ENCODE data around the gene SUCLA2.
"Not testable (repeated sequence)": the region's sequence is repeated elsewhere in the genome, so short reads cannot be mapped to it uniquely, and the experiment has no call there.

Gene SUCLA2

GRCh38 chr13:48004201-48004600 lies 3.1 kb upstream of the SUCLA2 start:
- Histone ChIP-seq H3K27ac (replicated peaks) (0 out of 2 replicates have a peak overlapping the region, but pooled peaks have one; percentile 12), H3K4me3 (replicated peaks; ENCODE audit: insufficient read depth, low read length) (no peak overlapping the region), H3K27me3 (ENCODE audit: insufficient read depth, poor library complexity, severe bottlenecking) (no peaks in the 10 kb centered on the region)
- TF ChIP-seq SPI1 (IDR thresholded peaks at IDR 0.05; ENCODE audit: borderline replicate concordance, low read depth) = peak; percentile 7; the same call in 1 of the 2 replicates
- no peak for TF ChIP-seq GABPA (IDR thresholded peaks at IDR 0.05; ENCODE audit: low read depth)
- DNase-seq (ENCODE audit: low read depth in 1 of 2, low spot score in 1 of 2) = peak in 1 of 2 experiments; percentile 52

GRCh38 chr13:48001999-48002398 lies 926 bp upstream of the SUCLA2 start:
- H3K27me3 ChIP-seq (ENCODE audit: insufficient read depth, poor library complexity, severe bottlenecking); DNase-seq (ENCODE audit: low read depth in 1 of 2, low spot score in 1 of 2); H3K4me3 ChIP-seq (replicated peaks; ENCODE audit: insufficient read depth, low read length): not testable (repeated sequence)

DNA sequence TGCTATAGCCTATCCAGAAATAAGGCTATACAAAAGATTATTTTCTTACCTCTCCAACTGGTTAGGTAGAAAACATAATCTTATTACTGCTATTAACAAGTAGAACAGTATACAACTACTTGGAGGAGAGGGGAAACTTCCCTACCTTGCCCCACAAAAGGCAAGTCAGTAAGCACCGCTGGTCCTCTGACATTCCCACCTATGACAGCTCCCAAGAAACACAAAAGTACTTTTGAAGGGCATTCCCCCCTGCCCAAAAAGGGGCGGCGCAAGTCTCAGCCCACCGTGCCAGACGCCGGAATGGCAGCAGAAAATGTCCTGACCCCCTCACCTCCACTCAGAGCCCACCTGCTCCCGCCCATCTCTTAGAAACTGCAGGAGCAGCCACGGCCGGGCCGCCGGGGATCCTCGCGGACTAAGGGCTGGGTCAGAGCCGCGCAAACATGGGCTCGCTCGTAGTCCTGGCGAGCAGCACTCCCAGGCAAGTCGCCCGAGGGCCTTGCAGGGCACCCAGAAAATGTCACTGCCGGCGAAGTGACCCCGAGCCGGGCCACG lies 437 bp downstream of the SUCLA2 start:
- Histone ChIP-seq H3K4me3 (replicated peaks; ENCODE audit: insufficient read depth, low read length) (peak overlapping the region; percentile 97), H3K27me3 (ENCODE audit: insufficient read depth, poor library complexity, severe bottlenecking) (no peaks in the 10 kb centered on the region), H3K27ac (replicated peaks) (peak overlapping the region; percentile 75)
- TF ChIP-seq SPI1 (IDR thresholded peaks at IDR 0.05; ENCODE audit: borderline replicate concordance, low read depth) (no peak), GABPA (IDR thresholded peaks at IDR 0.05; ENCODE audit: low read depth) (no peak), POLR2AphosphoS5 (IDR thresholded peaks at IDR 0.05; ENCODE audit: low read depth) (no peak)
- TF ChIP-seq, protein P1, sequence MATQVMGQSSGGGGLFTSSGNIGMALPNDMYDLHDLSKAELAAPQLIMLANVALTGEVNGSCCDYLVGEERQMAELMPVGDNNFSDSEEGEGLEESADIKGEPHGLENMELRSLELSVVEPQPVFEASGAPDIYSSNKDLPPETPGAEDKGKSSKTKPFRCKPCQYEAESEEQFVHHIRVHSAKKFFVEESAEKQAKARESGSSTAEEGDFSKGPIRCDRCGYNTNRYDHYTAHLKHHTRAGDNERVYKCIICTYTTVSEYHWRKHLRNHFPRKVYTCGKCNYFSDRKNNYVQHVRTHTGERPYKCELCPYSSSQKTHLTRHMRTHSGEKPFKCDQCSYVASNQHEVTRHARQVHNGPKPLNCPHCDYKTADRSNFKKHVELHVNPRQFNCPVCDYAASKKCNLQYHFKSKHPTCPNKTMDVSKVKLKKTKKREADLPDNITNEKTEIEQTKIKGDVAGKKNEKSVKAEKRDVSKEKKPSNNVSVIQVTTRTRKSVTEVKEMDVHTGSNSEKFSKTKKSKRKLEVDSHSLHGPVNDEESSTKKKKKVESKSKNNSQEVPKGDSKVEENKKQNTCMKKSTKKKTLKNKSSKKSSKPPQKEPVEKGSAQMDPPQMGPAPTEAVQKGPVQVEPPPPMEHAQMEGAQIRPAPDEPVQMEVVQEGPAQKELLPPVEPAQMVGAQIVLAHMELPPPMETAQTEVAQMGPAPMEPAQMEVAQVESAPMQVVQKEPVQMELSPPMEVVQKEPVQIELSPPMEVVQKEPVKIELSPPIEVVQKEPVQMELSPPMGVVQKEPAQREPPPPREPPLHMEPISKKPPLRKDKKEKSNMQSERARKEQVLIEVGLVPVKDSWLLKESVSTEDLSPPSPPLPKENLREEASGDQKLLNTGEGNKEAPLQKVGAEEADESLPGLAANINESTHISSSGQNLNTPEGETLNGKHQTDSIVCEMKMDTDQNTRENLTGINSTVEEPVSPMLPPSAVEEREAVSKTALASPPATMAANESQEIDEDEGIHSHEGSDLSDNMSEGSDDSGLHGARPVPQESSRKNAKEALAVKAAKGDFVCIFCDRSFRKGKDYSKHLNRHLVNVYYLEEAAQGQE (IDR thresholded peaks at IDR 0.05; ENCODE audit: insufficient replicate concordance, low read depth) = no peak
- TF ChIP-seq, protein P2, sequence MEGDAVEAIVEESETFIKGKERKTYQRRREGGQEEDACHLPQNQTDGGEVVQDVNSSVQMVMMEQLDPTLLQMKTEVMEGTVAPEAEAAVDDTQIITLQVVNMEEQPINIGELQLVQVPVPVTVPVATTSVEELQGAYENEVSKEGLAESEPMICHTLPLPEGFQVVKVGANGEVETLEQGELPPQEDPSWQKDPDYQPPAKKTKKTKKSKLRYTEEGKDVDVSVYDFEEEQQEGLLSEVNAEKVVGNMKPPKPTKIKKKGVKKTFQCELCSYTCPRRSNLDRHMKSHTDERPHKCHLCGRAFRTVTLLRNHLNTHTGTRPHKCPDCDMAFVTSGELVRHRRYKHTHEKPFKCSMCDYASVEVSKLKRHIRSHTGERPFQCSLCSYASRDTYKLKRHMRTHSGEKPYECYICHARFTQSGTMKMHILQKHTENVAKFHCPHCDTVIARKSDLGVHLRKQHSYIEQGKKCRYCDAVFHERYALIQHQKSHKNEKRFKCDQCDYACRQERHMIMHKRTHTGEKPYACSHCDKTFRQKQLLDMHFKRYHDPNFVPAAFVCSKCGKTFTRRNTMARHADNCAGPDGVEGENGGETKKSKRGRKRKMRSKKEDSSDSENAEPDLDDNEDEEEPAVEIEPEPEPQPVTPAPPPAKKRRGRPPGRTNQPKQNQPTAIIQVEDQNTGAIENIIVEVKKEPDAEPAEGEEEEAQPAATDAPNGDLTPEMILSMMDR (IDR thresholded peaks at IDR 0.05; ENCODE audit: insufficient read depth, low read length) = no peak
- DNase-seq (ENCODE audit: low read depth in 1 of 2, low spot score in 1 of 2) = peak in 1 of 2 experiments; percentile 7

More at GRCh38 chr13:48001999-48002398, 926 bp upstream of the SUCLA2 start:
- not testable (repeated sequence) for H3K27ac ChIP-seq (replicated peaks)

GRCh38 chr13:47999973-48000372 lies 1.1 kb downstream of the SUCLA2 start:
- no peak for DNase-seq (ENCODE audit: low read depth in 1 of 2, low spot score in 1 of 2)
- Histone ChIP-seq H3K27ac (replicated peaks) (peak overlapping the region; percentile 75), H3K4me3 (replicated peaks; ENCODE audit: insufficient read depth, low read length) (peak overlapping the region; percentile 97), H3K27me3 (ENCODE audit: insufficient read depth, poor library complexity, severe bottlenecking) (no peaks in the 10 kb centered on the region)
- TF ChIP-seq, protein P2 (IDR thresholded peaks at IDR 0.05; ENCODE audit: insufficient read depth, low read length) = no peak
- TF ChIP-seq POLR2AphosphoS5 (IDR thresholded peaks at IDR 0.05; ENCODE audit: low read depth) (no peak), GABPA (IDR thresholded peaks at IDR 0.05; ENCODE audit: low read depth) (no peak), SPI1 (IDR thresholded peaks at IDR 0.05; ENCODE audit: borderline replicate concordance, low read depth) (no peak)
- TF ChIP-seq, protein P1 (IDR thresholded peaks at IDR 0.05; ENCODE audit: insufficient replicate concordance, low read depth) = no peak

GRCh38 chr13:47997384-47997783 lies 3.7 kb downstream of the SUCLA2 start:
- TF ChIP-seq GABPA (IDR thresholded peaks at IDR 0.05; ENCODE audit: low read depth) (no peak), POLR2AphosphoS5 (IDR thresholded peaks at IDR 0.05; ENCODE audit: low read depth) (no peak), SPI1 (IDR thresholded peaks at IDR 0.05; ENCODE audit: borderline replicate concordance, low read depth) (no peak)
- TF ChIP-seq, protein P1 (IDR thresholded peaks at IDR 0.05; ENCODE audit: insufficient replicate concordance, low read depth) = no peak
- TF ChIP-seq, protein P2 (IDR thresholded peaks at IDR 0.05; ENCODE audit: insufficient read depth, low read length) = no peak
- H3K27me3 ChIP-seq (ENCODE audit: insufficient read depth, poor library complexity, severe bottlenecking) = no peaks in the 10 kb centered on the region
- H3K4me3 ChIP-seq (replicated peaks; ENCODE audit: insufficient read depth, low read length) = no peak overlapping the region
- no peak for DNase-seq (ENCODE audit: low read depth in 1 of 2, low spot score in 1 of 2)
- H3K27ac ChIP-seq (replicated peaks) = no peak overlapping the region

Data from HL-60 (cell line).